NK-92 treated with Interleukin-12 subunit alpha and Interleukin-12 subunit beta, amount 100 ng/mL, for 24 hours (cell line): ENCODE data around the gene CGAS.
"Not testable (repeated sequence)": the region's sequence is repeated elsewhere in the genome, so short reads cannot be mapped to it uniquely, and the experiment has no call there.

Experiments used
- DNase-seq: peaks from one replicate; lab custom pipeline; 2025; lab: John Stamatoyannopoulos, UW

CGAS gene

GRCh38 chr6:73395875-73396274, 56.2 kb downstream of the CGAS start:
- no peak for DNase-seq

GRCh38 chr6:73394577-73395354, 57.3 kb downstream of the CGAS start, which contains the start of gene DDX43:
Gene DDX43, plus strand, starts transcription at chr6:73394828. Its CDS starts 78 bp downstream, at chr6:73394906.
- peak; percentile 74 for DNase-seq

DNA sequence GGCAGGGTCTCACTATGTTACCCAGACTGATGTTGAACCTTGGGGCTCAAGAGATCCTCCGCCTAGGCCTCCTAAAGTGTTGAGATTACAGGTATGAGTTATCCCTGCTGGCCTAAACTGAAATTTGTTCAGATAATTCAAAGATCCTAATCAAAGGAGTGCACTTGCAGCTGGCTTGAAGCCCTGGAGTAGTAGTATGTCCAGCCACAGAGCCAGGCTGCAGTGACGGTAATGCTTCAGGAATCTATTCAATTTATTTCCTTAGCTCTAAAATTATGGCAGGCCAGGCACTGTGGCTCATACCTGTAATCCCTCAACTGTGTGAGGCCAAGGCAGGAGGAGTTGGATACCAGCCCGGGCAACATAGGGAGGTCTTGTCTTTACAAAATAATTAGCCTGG, 58.8 kb downstream of the CGAS start:
- DNase-seq: no peak

DNA sequence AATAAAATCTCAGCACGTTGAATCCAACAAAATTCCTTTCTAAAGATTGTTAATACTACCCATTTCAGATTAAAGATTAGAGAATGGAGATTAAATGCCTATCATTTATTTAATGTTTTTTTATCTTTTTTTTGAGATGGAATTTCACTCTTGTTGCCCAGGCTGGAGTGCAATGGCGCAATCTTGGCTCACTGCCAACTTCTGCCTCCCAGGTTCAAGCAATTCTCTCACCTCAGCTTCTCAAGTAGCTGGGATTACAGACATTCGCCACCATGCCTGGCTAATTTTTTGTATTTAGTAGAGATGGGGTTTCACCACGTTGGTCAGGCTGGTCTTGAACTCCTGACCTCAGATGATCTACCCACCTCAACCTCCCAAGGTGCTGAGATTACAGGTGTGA, 59.9 kb downstream of the CGAS start:
- not testable (repeated sequence) for DNase-seq

- no peak for DNase-seq
Observed at GRCh38 chr6:73391675-73392074, 60.4 kb downstream of the CGAS start.

DNA sequence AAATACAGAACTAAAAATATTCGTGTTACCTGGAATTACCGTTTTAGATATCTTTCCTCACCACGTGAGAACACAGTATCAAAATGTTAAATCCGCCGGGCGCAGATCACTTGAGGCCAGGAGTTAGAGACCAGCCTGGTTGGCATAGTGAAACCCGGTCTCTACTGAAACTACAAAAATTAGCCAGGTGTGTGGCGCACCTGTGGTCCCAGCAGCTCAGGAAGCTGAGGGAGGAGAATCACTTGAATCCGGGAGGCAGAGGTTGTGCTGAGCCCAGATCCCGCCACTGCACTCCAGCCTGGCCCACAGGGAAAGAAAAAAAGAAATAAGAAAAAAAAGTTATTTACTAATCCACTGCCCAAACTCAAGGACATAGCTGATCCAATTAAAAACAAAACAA, 62.2 kb downstream of the CGAS start:
- DNase-seq: no peak

GRCh38 chr6:73388800-73389512, 63.1 kb downstream of the CGAS start:
- no peak for DNase-seq

DNA sequence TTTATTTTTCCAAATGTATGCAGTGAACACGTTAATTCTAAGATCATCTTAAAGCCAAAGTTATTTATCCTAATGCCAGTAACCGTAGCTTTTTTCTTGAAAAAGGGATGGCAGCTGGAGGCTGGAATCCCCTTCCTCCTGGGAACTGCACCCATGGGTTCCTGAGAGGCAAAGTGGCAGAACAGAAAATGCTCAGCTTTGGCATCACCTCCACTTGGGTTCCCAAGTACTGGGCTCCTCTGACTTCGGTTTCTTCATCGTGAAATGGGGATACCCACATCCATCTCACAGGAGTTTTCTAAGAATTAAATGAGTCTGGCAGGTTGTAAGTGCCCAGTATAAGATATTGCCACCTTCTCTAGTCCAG, 63.7 kb downstream of the CGAS start:
- no peak for DNase-seq

DNA sequence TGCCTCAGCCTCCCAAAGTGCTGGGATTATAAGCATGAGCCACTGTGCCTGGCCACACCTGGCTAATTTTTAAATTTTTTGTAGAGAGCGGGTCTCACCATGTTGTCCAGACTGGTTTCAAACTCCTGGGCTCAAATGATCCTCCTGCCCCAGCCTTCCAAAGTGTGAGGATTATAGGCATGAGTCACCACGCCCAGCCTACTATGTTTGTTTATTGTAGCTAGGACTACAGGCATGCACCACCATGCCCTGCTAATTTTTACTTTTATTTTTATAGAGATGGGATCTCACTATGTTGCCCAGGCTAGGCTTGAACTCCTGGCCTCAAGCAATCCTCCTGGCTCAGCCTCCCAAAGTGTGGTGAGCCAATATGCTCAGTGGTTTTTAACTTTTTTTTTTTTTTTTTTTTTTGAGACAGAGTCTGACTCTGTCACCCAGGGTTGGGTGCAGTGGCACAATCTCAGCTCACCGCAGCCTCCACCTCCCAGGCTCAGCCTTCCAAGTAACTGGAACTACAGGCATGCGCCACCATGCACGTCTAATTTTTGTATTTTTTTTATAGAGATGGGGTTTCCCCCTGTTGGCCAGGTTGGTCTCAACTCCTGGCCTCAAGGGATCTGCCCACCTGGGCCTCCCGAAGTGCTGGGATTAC, 69.5 kb downstream of the CGAS start:
- no peak for DNase-seq

DNA sequence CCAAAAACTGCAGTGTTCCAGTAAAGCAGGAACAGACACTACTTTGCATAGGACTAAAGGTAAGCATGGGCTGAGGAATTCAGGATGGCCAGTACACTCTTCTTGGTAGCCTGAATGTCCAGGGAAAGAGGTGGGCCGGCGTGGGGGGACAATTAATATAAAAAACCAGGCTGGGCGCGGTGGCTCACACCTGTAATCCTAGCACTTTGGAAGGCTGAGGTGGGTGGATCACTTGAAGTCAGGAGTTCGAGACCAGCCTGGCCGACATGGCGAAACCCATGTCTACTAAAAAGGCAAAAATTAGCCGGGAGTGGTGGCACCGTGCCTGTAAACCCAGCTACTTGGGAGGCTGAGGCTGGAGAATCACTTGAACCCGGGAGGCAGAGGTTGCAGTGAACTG, 70.6 kb downstream of the CGAS start:
- DNase-seq: not testable (repeated sequence)

DNA sequence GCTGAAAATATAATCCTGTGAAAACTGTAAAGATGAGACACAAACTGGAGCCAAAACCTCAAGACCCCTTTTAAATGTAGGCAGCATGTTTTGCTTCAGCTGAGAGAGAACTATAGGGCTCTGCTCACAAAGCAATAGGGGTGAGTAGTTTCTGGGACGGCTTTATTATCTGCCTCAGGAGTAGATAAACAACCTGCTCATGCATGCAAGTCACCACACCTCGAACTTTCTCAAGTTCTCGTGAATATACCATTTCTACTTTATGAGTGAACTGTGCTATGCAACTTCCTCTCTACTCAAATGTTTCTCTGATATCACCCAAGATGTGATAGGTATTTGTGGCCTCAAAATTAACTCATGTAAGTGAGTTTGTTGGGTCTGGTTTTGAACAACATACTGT, 74.9 kb downstream of the CGAS start:
- DNase-seq: no peak

DNA sequence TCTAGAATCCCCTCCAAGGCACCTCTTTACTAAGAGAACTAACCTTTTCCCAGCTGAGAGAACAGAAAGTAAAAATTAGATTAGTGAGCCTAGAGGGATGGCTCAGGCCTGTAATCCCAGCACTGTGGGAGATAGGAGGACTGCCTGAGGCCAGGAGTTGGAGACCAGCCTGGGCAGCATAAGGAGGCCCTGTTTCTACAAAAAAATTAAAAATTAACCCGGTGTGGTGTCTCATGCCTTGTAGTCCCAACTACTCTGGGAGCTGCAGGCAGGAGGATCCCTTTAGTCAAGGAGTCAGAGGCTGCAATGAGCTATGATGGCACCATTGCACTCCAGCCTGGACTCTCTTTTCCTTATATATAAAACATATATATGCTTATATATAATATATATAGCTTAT, 76.9 kb downstream of the CGAS start:
- no peak for DNase-seq
